Ovary (tissue), 3 donors: ENCODE measurements around the gene PPP2R5C.

Source experiments
- EP300 ChIP-seq: sonication (generic); formaldehyde crosslinking; IDR thresholded peaks from one replicate; pipeline ENCODE4 v1.6.1; 2017; ENCODE audit warnings: antibody characterized with exemption
- POLR2A ChIP-seq: fragments of 450-650 bp; IDR thresholded peaks from one replicate; pipeline ENCODE4 v1.6.1; 2017; ENCODE audit warnings: antibody characterized with exemption, mild to moderate bottlenecking, moderate library complexity
- TF ChIP-seq, protein P1 (sequence below), 3 donors: fragments of 450-650 bp in 2 of 3; fragments of 200-600 bp in 1 of 3; IDR thresholded peaks; one replicate each; pipeline versions ENCODE4 v1.5.1 to v1.8.0; 2016 to 2022; ENCODE audit warnings: antibody characterized with exemption in 3 of 3, mild to moderate bottlenecking in 1 of 3
- donor health status: DM: no; HTN: no; CAD: no.

GRCh38 chr14:101734246-101734847 is 27.2 kb upstream of the PPP2R5C start:
- TF ChIP-seq, protein P1, sequence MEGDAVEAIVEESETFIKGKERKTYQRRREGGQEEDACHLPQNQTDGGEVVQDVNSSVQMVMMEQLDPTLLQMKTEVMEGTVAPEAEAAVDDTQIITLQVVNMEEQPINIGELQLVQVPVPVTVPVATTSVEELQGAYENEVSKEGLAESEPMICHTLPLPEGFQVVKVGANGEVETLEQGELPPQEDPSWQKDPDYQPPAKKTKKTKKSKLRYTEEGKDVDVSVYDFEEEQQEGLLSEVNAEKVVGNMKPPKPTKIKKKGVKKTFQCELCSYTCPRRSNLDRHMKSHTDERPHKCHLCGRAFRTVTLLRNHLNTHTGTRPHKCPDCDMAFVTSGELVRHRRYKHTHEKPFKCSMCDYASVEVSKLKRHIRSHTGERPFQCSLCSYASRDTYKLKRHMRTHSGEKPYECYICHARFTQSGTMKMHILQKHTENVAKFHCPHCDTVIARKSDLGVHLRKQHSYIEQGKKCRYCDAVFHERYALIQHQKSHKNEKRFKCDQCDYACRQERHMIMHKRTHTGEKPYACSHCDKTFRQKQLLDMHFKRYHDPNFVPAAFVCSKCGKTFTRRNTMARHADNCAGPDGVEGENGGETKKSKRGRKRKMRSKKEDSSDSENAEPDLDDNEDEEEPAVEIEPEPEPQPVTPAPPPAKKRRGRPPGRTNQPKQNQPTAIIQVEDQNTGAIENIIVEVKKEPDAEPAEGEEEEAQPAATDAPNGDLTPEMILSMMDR (IDR thresholded peaks at IDR 0.05), result no peak
- TF ChIP-seq POLR2A (no peak), EP300 (no peak)
